B cell (primary cell): ENCODE data around the gene B9D2.

Experiments
- CTCF ChIP-seq: fragments of 200-600 bp; IDR thresholded peaks from one replicate; pipeline ENCODE4 v1.8.0; 2022; ENCODE audit warnings: antibody characterized with exemption, mild to moderate bottlenecking
- EZH2 ChIP-seq: IDR thresholded peaks from 2 replicates; pipeline ENCODE4 v1.6.1; 2012; ENCODE audit warnings: borderline replicate concordance, low read depth, mild to moderate bottlenecking, moderate library complexity, low read length; ENCODE audit not compliant: insufficient read depth, poor library complexity, severe bottlenecking

GRCh38 chr19:41304706-41305483 lies 59.1 kb downstream of the B9D2 start:
- TF ChIP-seq CTCF (no peak), EZH2 (no peak)
